Measurements from ENCODE around the gene VANGL2.

DNA sequence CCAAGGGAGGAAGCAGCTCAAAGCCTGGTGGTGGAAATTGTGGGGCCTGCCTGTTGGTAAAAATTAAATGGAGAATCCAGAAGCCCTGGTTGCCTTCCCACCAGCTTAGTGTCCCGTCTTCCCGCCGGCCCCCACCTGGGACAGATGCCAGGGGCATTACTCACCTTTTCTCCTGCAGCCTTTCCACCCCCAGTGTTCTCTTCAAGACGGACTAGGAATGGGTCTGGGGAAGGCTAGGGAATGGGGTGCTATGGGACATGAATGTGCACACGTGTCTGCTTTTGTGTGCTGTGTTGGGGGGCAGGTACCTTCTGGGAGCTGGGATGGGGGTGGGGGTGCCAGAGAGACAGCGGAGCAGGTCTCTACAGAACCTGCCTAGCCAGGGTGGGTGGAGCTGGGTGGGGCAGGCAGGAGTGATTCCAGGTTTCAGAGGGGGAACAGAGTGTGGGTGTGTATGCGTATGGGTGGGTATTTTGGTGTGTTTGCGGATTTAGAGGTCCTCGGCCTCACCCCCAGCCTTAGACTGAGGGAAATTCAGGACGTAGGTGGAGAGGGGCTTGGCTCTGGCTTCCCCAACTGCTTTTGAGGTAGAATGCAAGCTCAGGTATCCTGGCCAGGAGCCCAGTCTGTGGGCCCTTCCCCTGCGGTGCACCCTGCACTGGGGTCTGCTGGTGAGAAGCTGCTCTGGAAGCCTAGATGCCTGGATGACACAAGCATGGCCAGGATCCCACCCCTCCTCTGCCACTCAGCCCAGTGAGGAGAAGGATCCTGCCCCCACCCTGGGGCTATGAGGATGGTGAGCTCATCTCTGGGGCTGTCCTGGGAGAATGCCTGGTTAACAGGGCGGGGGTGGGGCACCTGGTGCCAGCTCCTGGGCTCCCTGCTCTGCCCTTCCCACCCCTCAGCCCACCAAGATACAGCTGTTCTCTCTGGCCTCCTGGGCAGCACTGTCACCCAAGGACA is 7.8 kb downstream of the VANGL2 start:
- TF ChIP-seq, protein P1, sequence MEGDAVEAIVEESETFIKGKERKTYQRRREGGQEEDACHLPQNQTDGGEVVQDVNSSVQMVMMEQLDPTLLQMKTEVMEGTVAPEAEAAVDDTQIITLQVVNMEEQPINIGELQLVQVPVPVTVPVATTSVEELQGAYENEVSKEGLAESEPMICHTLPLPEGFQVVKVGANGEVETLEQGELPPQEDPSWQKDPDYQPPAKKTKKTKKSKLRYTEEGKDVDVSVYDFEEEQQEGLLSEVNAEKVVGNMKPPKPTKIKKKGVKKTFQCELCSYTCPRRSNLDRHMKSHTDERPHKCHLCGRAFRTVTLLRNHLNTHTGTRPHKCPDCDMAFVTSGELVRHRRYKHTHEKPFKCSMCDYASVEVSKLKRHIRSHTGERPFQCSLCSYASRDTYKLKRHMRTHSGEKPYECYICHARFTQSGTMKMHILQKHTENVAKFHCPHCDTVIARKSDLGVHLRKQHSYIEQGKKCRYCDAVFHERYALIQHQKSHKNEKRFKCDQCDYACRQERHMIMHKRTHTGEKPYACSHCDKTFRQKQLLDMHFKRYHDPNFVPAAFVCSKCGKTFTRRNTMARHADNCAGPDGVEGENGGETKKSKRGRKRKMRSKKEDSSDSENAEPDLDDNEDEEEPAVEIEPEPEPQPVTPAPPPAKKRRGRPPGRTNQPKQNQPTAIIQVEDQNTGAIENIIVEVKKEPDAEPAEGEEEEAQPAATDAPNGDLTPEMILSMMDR (IDR thresholded peaks at IDR 0.05; ENCODE audit: low read depth, low read length) = no peak
- no peak for TF ChIP-seq EZH2phosphoT487 (IDR thresholded peaks at IDR 0.05; ENCODE audit: low read depth)

Measured in OCI-LY3 (cell line).